ENCODE measurements around the gene MTHFSD. TPM values are rescaled to one million over a fixed set of nuclear protein-coding genes. Genes with fewer than 3 reads are reported as not detected.

MTHFSD gene
- total RNA-seq, 2 donors from 2014 or later = 23.7 to 43.8 TPM

GRCh38 chr16:86559802-86560305 lies 4.8 kb upstream of the MTHFSD start:
- 76% methylated on average over 9 of the region's 9 CpGs for WGBS

GRCh38 chr16:86558355-86559193 lies 3.5 kb upstream of the MTHFSD start:
- Histone ChIP-seq H3K9me3 (no peaks in the 10 kb centered on the region), H3K4me1 (replicated peaks) (no peaks in the 10 kb centered on the region), H3K27me3 (replicated peaks; ENCODE audit: insufficient read depth) (no peaks in the 10 kb centered on the region), H3K4me3 (no peak overlapping the region), H3K36me3 (no peaks in the 10 kb centered on the region), H3K27ac (no peak overlapping the region)
- TF ChIP-seq POLR2A (IDR thresholded peaks at IDR 0.05) = no peak
- intact Hi-C loops (cut with DNase I) = no loop called here
- no peak for DNase-seq (ENCODE audit: low spot score)
- WGBS = 63% methylated on average over 28 of the region's 28 CpGs

More at GRCh38 chr16:86559802-86560305, 4.8 kb upstream of the MTHFSD start:
- intact Hi-C loops (cut with DNase I) = no loop called here
- peaks cover under 1% of the 10 kb centered on the region for H3K27me3 ChIP-seq (replicated peaks; ENCODE audit: insufficient read depth)
- TF ChIP-seq POLR2AphosphoS5 (IDR thresholded peaks at IDR 0.05) (no peak), POLR2A (IDR thresholded peaks at IDR 0.05) (no peak)
- TF ChIP-seq, protein P1, sequence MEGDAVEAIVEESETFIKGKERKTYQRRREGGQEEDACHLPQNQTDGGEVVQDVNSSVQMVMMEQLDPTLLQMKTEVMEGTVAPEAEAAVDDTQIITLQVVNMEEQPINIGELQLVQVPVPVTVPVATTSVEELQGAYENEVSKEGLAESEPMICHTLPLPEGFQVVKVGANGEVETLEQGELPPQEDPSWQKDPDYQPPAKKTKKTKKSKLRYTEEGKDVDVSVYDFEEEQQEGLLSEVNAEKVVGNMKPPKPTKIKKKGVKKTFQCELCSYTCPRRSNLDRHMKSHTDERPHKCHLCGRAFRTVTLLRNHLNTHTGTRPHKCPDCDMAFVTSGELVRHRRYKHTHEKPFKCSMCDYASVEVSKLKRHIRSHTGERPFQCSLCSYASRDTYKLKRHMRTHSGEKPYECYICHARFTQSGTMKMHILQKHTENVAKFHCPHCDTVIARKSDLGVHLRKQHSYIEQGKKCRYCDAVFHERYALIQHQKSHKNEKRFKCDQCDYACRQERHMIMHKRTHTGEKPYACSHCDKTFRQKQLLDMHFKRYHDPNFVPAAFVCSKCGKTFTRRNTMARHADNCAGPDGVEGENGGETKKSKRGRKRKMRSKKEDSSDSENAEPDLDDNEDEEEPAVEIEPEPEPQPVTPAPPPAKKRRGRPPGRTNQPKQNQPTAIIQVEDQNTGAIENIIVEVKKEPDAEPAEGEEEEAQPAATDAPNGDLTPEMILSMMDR (IDR thresholded peaks at IDR 0.05) = no peak
- no peak overlapping the region for H3K4me3 ChIP-seq
- no peaks in the 10 kb centered on the region for H3K9me3 ChIP-seq
- no peak for DNase-seq (ENCODE audit: low spot score)
- no peak overlapping the region for H3K27ac ChIP-seq
- H3K36me3 ChIP-seq = no peaks in the 10 kb centered on the region
- H3K4me1 ChIP-seq (replicated peaks) = peaks cover 3% of the 10 kb centered on the region

- H3K4me3 ChIP-seq = no peak overlapping the region
- H3K36me3 ChIP-seq = no peaks in the 10 kb centered on the region
- no peak for DNase-seq (ENCODE audit: low spot score)
- intact Hi-C loops (cut with DNase I) = no loop called here
- no peaks in the 10 kb centered on the region for H3K27me3 ChIP-seq (replicated peaks; ENCODE audit: insufficient read depth)
- TF ChIP-seq POLR2A (IDR thresholded peaks at IDR 0.05) (no peak), POLR2AphosphoS5 (IDR thresholded peaks at IDR 0.05) (no peak)
- TF ChIP-seq, protein P1 (IDR thresholded peaks at IDR 0.05) = no peak
- no peaks in the 10 kb centered on the region for H3K9me3 ChIP-seq
- no peaks in the 10 kb centered on the region for H3K4me1 ChIP-seq (replicated peaks)
- no peak overlapping the region for H3K27ac ChIP-seq
- 78% methylated on average over 4 of the region's 4 CpGs for WGBS
Observed at GRCh38 chr16:86557587-86557986, 2.6 kb upstream of the MTHFSD start.

GRCh38 chr16:86556576-86556975 lies 1.5 kb upstream of the MTHFSD start:
- DNase-seq (ENCODE audit: low spot score) = no peak
- Histone ChIP-seq H3K27ac (no peak overlapping the region), H3K4me3 (no peak overlapping the region), H3K9me3 (no peaks in the 10 kb centered on the region), H3K27me3 (replicated peaks; ENCODE audit: insufficient read depth) (no peaks in the 10 kb centered on the region), H3K36me3 (peaks cover 0 to 5% of the 10 kb centered on the region in 2 donors), H3K4me1 (replicated peaks) (no peaks in the 10 kb centered on the region)
- 45% methylated on average over 5 of the region's 5 CpGs for WGBS
- intact Hi-C loops (cut with DNase I) = no loop called here
- TF ChIP-seq POLR2AphosphoS5 (IDR thresholded peaks at IDR 0.05) (no peak), POLR2A (IDR thresholded peaks at IDR 0.05) (no peak)
- TF ChIP-seq, protein P1 (IDR thresholded peaks at IDR 0.05) = no peak

DNA sequence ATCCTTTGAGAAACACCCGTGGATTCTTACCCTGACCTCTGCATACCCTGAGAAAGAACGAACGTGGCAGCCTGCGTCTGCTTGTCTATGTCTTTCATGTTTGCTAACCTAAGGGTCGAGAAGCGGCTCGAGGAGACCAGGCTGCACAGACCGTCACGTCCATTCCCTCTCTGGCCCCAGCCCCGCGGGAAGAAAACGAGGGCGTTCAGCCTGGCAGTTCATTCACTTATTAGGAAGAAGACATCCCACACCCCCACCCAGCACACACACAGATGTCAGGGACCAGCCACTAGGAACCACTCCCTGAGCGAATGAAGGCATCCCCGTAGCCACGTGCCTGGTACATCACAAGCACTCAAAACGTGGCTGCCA lies 655 bp upstream of the MTHFSD start:
- peak overlapping the region; percentile 79 to 87 for H3K4me3 ChIP-seq
- no peaks in the 10 kb centered on the region for H3K27me3 ChIP-seq (replicated peaks; ENCODE audit: insufficient read depth)
- H3K4me1 ChIP-seq (replicated peaks) = no peaks in the 10 kb centered on the region
- intact Hi-C loops (cut with DNase I) = no loop called here
- no peak for TF ChIP-seq POLR2A (IDR thresholded peaks at IDR 0.05)
- no peak for TF ChIP-seq POLR2AphosphoS5 (IDR thresholded peaks at IDR 0.05)
- TF ChIP-seq, protein P1 (IDR thresholded peaks at IDR 0.05) = no peak
- no peaks in the 10 kb centered on the region for H3K9me3 ChIP-seq
- peaks cover 0 to 5% of the 10 kb centered on the region in 2 donors for H3K36me3 ChIP-seq
- WGBS = 34% methylated on average over 17 of the region's 17 CpGs
- H3K27ac ChIP-seq = peak overlapping the region in 1 of 2 donors; percentile 80
- DNase-seq (ENCODE audit: low spot score) = no peak
